Breast epithelium (tissue), 3 donors: ENCODE measurements around the gene PNMT.

Source experiments
- POLR2A ChIP-seq: fragments of 450-650 bp; IDR thresholded peaks from one replicate; pipeline ENCODE4 v1.6.1; 2016; ENCODE audit warnings: antibody characterized with exemption, mild to moderate bottlenecking, moderate library complexity
- POLR2AphosphoS5 ChIP-seq, 3 donors: sonication (generic); formaldehyde crosslinking; IDR thresholded peaks; one replicate each; pipeline ENCODE4 v1.6.1; 2017; ENCODE audit warnings: antibody characterized with exemption in 3 of 3
- TF ChIP-seq, protein P1 (sequence below), 3 donors: fragments of 450-650 bp; IDR thresholded peaks; one replicate each; pipeline ENCODE4 v1.5.1; 2016 to 2017; ENCODE audit warnings: antibody characterized with exemption in 3 of 3, mild to moderate bottlenecking in 3 of 3, moderate library complexity in 3 of 3

DNA sequence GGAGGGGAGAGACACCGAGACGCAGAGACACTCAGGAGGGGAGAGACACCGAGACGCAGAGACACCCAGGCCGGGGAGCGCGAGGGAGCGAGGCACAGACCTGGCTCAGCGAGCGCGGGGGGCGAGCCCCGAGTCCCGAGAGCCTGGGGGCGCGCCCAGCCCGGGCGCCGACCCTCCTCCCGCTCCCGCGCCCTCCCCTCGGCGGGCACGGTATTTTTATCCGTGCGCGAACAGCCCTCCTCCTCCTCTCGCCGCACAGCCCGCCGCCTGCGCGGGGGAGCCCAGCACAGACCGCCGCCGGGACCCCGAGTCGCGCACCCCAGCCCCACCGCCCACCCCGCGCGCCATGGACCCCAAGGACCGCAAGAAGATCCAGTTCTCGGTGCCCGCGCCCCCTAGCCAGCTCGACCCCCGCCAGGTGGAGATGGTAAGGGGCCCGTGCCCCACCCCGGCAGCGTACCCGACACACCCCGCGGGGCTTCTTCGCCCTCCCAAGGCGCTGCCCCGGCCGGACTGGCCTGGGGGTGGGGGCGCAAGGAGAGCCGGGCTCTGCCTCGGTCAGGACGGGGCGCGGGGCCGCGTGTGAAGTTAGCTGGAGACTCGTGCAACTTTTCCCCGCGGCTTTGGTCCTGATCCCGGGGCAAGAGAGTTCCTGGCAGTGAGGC is 41.1 kb upstream of the PNMT start:
- TF ChIP-seq, protein P1, sequence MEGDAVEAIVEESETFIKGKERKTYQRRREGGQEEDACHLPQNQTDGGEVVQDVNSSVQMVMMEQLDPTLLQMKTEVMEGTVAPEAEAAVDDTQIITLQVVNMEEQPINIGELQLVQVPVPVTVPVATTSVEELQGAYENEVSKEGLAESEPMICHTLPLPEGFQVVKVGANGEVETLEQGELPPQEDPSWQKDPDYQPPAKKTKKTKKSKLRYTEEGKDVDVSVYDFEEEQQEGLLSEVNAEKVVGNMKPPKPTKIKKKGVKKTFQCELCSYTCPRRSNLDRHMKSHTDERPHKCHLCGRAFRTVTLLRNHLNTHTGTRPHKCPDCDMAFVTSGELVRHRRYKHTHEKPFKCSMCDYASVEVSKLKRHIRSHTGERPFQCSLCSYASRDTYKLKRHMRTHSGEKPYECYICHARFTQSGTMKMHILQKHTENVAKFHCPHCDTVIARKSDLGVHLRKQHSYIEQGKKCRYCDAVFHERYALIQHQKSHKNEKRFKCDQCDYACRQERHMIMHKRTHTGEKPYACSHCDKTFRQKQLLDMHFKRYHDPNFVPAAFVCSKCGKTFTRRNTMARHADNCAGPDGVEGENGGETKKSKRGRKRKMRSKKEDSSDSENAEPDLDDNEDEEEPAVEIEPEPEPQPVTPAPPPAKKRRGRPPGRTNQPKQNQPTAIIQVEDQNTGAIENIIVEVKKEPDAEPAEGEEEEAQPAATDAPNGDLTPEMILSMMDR (IDR thresholded peaks at IDR 0.05) = no peak
- no peak for TF ChIP-seq POLR2A
- TF ChIP-seq POLR2AphosphoS5 (IDR thresholded peaks at IDR 0.05) = no peak
